HG03575 (cell line): ENCODE results near the gene RTL10.

Experiments
- ATAC-seq: cut with Tn5 transposase; IDR thresholded peaks from one replicate; pipeline ENCODE4 v1.9.1; 2021; ENCODE audit not compliant: unreplicated experiment, insufficient number of reproducible peaks, low FRiP score; ENCODE audit errors: extremely low read depth

Gene RTL10

GRCh38 chr22:19854778-19855503 lies at the start of gene RTL10, which contains the start of gene GNB1L:
TSS of gene RTL10 (minus strand) at chr22:19854874. CDS start at chr22:19852261, 2,613 bp downstream.
TSS of gene GNB1L (minus strand) at chr22:19854874. CDS start at chr22:19821355, 33,519 bp downstream.
- no peak for ATAC-seq

GRCh38 chr22:19904174-19904856 lies 49.6 kb upstream of the RTL10 start:
- ATAC-seq: no peak

GRCh38 chr22:19903513-19903912 lies 48.8 kb upstream of the RTL10 start:
- no peak for ATAC-seq

- no peak for ATAC-seq
These were observed 48.4 kb upstream of the RTL10 start for GRCh38 chr22:19903031-19903430.

- ATAC-seq: no peak
These were observed 47.6 kb upstream of the RTL10 start for GRCh38 chr22:19902245-19902715.

GRCh38 chr22:19901577-19902244 lies 47.0 kb upstream of the RTL10 start:
- ATAC-seq: no peak

- ATAC-seq: no peak
These were observed 46.2 kb upstream of the RTL10 start for GRCh38 chr22:19900707-19901436.

GRCh38 chr22:19898831-19899567 lies 44.3 kb upstream of the RTL10 start:
- ATAC-seq: no peak

GRCh38 chr22:19898145-19898544 lies 43.5 kb upstream of the RTL10 start:
- no peak for ATAC-seq

GRCh38 chr22:19897726-19898125 lies 43.1 kb upstream of the RTL10 start:
- no peak for ATAC-seq

- ATAC-seq: no peak
These were observed 42.1 kb upstream of the RTL10 start for GRCh38 chr22:19896665-19897355.

GRCh38 chr22:19895160-19895849 lies 40.6 kb upstream of the RTL10 start:
- ATAC-seq: no peak

GRCh38 chr22:19893363-19893762 lies 38.7 kb upstream of the RTL10 start:
- ATAC-seq: no peak

- ATAC-seq: no peak
These were observed 38.3 kb upstream of the RTL10 start for GRCh38 chr22:19892925-19893324.

GRCh38 chr22:19892257-19892879 lies 37.7 kb upstream of the RTL10 start:
- ATAC-seq: no peak

- no peak for ATAC-seq
These were observed 36.9 kb upstream of the RTL10 start for GRCh38 chr22:19891317-19892256.
